COLO668 (cell line): ENCODE measurements around the gene GFY.

ENCODE experiments used
- DNase-seq: peaks from one replicate; lab custom pipeline; 2025; ENCODE audit not compliant: unreplicated experiment; lab: John Stamatoyannopoulos, UW

GFY gene, protein sequence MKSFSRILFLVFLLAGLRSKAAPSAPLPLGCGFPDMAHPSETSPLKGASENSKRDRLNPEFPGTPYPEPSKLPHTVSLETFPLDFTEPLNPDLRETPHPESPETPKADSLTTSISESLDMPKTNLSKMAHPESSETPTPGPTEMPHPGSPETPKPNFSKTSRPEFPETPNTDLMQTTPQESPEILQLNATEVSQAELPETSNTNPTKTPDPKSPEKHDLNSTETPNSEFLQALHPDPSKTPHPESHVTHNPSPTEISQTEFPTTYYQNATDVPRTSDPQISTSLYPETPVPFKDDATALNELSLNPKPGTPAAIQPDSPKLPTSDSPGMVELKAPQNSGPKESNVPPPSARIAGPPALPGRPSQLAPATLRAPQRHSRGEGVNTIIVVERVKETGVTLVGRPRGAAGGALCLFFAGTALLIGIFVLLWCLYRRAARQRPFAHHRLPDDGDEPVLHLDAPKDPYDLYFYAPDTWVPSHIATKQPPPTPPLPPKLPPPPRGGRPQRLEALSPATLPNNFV

DNA sequence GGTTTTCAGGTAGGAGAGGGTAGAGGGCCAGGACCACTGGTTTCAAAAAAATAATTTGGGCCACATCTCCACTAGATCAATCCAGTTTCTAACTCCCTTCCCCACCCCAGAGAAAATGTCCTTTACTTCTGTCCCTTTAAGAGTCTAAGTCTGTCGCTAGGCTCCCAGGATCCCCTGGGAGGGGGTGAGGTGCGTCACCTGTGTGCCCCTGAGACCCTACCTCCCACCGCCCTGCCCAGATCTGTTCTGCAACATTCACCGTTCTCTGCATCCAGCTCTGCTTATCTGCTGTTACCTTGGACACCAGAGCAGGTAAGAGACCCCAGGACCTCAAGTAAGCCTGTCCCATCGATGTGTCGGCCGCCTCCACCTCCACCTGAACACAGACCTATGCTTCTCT is at the start of gene GFY:
TSS of gene GFY (plus strand) at position 211 of the 400 bp plus-strand sequence. CDS start 1,043 bp downstream, outside the sequence.
- no peak for DNase-seq

DNA sequence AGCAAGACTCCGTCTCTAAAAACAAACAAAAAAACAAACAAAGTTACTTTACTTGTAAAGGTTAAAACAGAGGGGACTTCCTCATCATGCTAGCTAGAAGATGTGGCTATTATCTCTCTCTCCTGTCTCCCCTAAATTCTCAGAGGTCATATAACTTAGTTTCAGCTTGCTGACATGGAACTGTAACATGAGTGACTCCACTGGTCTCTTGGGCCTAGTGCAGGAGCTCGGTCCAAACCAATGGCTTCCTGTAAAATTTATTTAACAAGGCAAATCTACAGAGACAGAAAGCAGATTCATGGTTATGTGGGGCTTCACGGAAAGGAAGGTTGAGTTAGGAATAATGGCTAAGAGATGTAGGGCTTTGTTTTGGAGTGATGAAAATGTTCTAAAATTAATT is 46.7 kb upstream of the GFY start:
- DNase-seq: no peak

- no peak for DNase-seq
Observed at GRCh38 chr19:49380391-49380790, 44.8 kb upstream of the GFY start.

DNA sequence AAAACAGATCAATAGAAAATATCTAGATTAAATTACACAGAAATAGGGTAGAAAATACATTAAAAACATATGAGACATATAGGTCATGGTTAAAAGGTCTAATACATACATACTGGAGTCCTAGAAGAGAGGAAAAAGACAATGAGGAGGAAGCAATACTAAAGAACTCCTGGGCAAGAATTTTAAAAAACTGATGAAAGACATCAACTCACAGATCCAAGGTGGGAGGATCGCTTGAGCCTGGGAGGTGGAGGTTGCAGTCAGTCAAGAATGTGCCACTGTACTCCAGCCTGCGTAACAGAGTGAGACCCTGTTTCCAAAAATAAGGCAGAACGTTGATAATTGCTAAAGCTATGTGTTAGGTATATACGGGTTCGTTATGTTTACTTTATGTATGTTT is 42.5 kb upstream of the GFY start:
- no peak for DNase-seq

GRCh38 chr19:49383599-49383998 is 41.6 kb upstream of the GFY start:
- no peak for DNase-seq

GRCh38 chr19:49387936-49388372 is 37.2 kb upstream of the GFY start, which contains the start of gene KASH5:
Gene KASH5 (plus strand): TSS chr19:49388249. CDS start chr19:49390884, 2,635 bp downstream.
- no peak for DNase-seq

DNA sequence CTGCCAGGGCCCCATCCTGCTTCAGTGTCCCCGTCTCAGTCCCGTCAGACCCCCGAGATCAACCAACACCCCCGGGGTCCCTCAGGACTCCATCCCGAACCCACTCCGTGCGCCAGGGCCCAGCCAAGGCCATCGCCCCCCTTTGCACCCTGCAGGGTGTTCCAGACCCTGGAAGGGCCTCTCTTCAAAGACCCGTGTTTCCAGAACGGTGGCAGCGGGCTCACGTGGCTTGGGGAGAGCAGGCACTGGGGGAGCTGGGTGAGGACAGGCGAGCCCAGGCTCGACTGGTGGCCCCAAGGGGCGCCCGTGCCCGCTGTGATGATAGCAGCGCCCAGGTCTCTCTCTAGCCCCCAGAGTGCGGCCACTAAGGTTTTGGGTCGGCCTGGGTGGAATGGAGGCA is 35.8 kb upstream of the GFY start:
- no peak for DNase-seq

GRCh38 chr19:49390131-49390928 is 34.9 kb upstream of the GFY start:
- DNase-seq: no peak

DNA sequence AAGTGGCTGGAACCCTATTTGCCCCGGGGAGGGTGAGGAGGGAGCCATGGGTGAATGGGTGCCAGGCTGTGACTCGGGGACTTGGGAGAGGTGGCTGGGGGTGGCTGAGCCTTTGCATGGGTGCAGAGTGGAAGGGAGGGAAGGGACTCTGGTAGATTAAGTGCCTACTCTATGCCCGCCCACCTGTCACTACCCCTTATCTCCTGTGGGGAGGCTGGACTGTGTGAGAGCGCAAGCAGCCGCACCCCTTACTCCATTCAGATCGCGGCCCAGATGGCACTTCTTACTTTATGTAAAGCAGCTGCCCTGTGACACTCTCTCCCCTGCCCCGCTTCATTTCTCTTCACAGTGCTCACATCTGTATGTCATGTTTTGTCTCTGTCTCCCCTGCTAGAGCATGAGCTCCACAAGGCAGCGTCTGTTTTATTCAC is 34.2 kb upstream of the GFY start:
- no peak for DNase-seq

DNA sequence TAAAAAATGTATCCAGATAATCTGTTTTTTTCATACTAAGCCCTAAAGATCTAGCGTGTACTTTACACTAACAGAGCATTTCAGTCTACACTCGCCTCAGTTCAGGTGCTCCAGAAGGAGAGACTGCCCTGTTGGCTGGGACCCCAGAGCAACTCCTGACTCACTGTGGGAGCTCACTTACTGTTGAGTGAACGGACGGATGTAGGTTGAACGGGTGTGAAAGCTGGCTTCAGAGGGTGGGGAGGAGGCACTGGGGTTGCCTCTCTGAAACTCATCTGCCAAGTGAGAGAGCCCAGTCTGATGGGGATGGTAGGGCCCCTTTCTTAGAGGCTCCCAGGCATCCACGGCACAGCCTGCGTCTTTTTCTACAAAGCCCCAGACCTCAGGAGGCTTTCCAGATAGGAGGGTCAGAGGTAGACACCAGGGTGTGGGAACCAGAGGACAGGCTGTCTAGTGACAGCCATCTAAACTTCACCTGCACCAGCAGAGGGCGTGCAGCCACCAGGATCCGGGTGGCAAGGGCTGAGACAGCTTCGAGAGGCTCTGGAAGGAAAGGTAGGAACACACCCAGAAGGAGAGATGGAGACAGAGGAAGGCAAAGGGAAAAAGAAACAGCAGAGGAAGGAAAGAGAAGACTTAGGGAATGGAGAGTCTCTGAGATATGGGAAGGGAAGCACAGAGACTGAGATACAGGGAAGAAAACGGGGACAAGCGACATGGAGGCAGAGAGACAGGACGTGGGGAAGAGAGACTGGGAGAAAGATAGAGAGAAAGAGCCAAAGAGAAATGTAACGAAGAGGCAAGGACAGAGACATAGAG is 33.4 kb upstream of the GFY start:
- peak; percentile 80 for DNase-seq

DNA sequence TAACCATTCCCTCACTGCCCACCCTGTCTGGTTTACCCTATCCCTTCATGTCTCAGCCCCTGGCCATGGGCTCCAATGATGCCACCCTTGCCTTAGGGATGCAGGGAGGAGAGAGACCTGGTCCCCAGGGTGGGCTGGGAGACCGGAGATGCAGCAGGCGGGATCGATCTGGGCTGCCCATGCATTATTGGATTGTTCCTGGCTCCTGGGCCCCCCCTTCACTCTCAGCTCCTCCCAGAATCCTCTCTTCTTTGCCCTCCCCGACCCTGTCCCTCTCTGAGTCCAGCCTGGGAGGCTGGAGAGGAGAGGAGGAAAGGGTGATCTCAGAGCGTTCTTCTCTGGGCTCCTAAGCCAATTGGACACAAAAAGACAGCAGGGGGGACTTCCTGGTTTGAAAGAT is 31.3 kb upstream of the GFY start:
- no peak for DNase-seq

DNA sequence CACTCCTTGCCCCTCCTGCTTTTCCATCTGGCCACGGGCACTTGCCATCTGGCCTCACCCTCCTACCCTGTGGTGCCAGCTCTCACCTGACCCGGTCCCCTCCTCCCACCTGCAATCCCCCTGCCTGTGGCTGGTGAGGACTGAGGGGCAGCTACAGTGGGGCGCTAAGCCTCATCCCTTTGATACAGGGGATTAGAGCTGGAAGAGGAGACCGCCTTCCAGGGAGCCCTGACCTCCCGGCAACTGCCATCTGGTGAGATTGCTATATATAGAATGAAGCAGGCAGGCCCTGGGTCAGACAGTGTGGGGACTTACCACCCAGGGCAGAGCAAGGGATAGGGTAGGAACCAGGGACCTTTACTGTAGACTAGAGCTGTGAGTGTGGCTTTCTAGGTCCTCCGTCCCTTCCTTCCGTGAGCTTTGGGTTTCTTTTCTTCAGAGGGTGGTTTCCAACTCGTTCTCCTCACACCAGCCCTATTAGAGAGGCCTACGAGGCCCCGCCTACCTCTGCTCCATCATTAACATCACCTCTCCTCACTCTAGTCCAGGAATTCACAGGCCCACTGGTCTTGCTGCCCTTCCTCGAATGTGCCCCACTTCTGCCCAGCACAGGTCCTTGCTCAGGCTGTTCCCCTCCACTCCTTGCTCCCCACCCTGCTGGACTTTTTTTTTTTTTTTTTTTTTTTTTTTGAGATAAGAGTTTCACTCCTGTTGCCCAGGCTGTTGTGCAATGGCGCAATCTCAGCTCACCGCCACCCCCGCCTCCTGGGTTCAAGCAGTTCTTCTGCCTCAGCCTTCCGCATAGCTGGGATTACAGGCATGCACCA is 29.4 kb upstream of the GFY start:
- DNase-seq: no peak

DNA sequence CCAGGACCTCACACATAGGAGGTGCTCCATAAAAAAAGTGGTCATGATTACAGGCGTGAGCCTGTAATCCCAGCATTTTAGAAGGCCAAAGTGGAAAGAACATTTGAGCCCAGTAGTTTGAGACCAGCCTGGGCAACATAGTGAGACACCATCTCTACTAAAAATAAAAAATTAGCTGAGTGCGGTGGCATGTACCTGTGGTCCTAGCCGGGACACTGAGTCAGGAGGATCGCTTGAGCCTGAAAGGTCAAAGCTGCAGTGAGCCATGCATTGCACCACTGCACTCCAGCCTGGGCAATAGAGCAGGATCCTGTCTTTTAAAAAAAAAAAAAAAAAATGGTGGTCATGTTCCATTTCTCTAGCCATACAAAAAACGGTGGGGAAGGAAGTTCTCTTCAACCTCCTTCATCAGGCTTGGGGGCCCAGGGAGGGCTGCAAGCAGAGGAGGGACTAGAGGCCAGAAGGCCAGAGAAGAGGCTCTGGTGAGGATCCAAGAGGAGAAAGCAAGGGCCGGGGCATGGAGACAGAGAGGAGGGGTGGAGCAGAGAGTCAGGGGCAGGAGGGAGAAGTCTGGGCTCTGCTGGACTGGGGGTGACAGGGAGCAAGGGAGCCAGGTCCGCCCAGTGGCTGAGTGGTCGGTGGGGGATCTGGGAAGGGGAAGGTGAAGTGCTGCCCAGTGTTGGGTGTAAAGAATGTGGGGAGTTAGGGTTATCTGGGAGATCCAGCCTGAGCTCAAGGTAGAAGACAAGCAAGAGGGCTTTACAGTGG is 28.3 kb upstream of the GFY start:
- no peak for DNase-seq

GRCh38 chr19:49398001-49398615 is 27.1 kb upstream of the GFY start:
- DNase-seq: no peak

DNA sequence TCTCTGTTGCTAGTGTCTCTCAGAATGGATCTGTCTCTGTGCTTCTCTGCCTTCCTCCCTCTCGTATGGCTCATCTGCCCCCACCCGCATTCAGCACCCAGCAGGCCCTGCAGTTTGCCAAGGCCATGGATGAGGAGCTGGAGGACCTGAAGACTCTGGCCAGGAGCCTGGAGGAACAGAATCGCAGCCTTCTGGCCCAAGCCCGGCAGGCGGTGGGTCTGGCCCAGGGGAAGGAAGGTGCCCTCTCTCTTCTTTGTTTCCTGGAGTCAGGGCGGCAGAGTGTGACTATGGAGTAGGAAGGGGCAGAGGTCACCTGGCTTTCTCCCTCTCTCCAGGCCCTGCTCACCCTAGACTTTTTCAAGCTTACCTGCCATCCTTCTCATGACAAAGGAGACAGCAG is 26.3 kb upstream of the GFY start:
- DNase-seq: no peak

GRCh38 chr19:49400029-49400428 is 25.2 kb upstream of the GFY start:
- DNase-seq: no peak

DNA sequence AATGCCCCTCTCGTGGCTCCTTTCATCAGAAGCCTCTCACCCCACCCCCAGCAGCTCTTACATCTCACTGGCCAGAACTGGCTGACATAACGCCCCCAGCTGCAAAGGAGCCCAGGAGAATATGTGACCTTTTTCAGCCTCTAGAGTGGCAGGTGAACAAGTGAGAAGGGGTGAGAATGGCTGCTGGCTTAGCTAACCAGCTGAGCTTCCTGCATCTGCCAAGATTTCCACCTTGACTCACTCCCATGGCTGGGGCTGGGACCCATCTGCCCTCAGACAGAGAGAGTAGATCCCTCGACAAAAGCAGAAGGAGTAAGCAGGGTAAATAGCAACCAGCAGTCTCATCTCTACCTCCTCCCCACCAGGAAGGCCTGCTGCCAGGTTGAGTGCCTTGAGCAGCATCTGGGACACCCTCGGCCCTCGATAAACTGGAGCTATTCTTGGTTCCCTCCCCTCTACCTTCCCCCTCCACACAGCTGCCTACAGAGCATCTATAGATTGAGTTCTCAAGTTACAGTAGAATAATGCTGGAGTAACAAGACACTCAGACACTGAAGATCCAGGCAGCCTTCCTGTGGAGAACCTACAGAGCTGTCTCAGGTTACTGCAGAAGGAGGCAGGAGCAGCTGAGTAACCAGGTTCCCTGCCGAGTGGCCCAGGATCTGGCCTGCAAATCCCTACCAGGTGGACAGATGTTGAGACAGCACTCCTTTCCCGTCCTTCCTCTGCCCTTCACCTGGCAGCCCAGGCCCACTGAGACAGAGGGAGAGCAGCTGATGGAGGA is 21.6 kb upstream of the GFY start:
- peak; percentile 82 for DNase-seq

GRCh38 chr19:49407079-49407478 is 18.1 kb upstream of the GFY start:
- no peak for DNase-seq
